NCI-H2081 (cell line): Measurements from ENCODE around the gene DCHS1.

ENCODE experiments used
- DNase-seq, 2 experiments: peaks; one replicate each; lab custom pipeline; 2025; lab: John Stamatoyannopoulos, UW

Gene DCHS1

GRCh38 chr11:6610591-6610990, 45.0 kb downstream of the DCHS1 start:
- DNase-seq: no peak

GRCh38 chr11:6609502-6610015, 46.0 kb downstream of the DCHS1 start:
- no peak for DNase-seq

- DNase-seq: no peak
These were observed 46.7 kb downstream of the DCHS1 start for GRCh38 chr11:6608726-6609501.

GRCh38 chr11:6608011-6608410, 47.6 kb downstream of the DCHS1 start:
- no peak for DNase-seq

- no peak for DNase-seq
These were observed 48.3 kb downstream of the DCHS1 start for GRCh38 chr11:6607190-6607795.

- peak; percentile 35 to 56 for DNase-seq
These were observed 49.0 kb downstream of the DCHS1 start for GRCh38 chr11:6606471-6607189.

- no peak for DNase-seq
These were observed 50.8 kb downstream of the DCHS1 start for GRCh38 chr11:6604790-6605189.

GRCh38 chr11:6604081-6604626, 51.5 kb downstream of the DCHS1 start:
- DNase-seq: peak in 1 of 2 experiments; percentile 22

GRCh38 chr11:6603287-6604080, 52.1 kb downstream of the DCHS1 start, which contains the start of the genes ILK and RRP8:
Gene ILK (plus strand): TSS chr11:6603774. CDS start chr11:6604272, 498 bp downstream.
Gene RRP8 (minus strand): TSS chr11:6603616. CDS start chr11:6603502, 114 bp downstream.
- DNase-seq: peak; percentile 81 to 90

GRCh38 chr11:6602096-6602940, 53.3 kb downstream of the DCHS1 start:
- no peak for DNase-seq

GRCh38 chr11:6601041-6601461, 54.6 kb downstream of the DCHS1 start:
- DNase-seq: no peak

GRCh38 chr11:6599881-6600390, 55.7 kb downstream of the DCHS1 start:
- DNase-seq: no peak

GRCh38 chr11:6599449-6599848, 56.2 kb downstream of the DCHS1 start:
- no peak for DNase-seq

GRCh38 chr11:6598555-6598954, 57.1 kb downstream of the DCHS1 start:
- no peak for DNase-seq

GRCh38 chr11:6596239-6596877, 59.3 kb downstream of the DCHS1 start:
- DNase-seq: no peak

GRCh38 chr11:6594142-6594768, 61.4 kb downstream of the DCHS1 start:
- DNase-seq: no peak

- DNase-seq: no peak
These were observed 67.6 kb downstream of the DCHS1 start for GRCh38 chr11:6588018-6588417.

GRCh38 chr11:6587360-6587953, 68.2 kb downstream of the DCHS1 start:
- DNase-seq: no peak
